T-helper 9 cell (primary cell): ENCODE data around the gene OOSP3.
"Not testable (repeated sequence)": the region's sequence is repeated elsewhere in the genome, so short reads cannot be mapped to it uniquely, and the experiment has no call there.

Experiments used
- DNase-seq: peaks from one replicate; pipeline ENCODE4 v3.0.0-alpha.2; 2020
- total RNA-seq, 2 donors: gene quantifications; one replicate each; lab custom pipeline; 2026; lab: John Stamatoyannopoulos, UW

Gene OOSP3
- 0 reads per million in 2 donors for total RNA-seq

- DNase-seq: no peak
Observed at GRCh38 chr11:59878575-59878974, at the start of gene OOSP3. OOSP3 (plus strand) TSS chr11:59878782; CDS start chr11:59878809, 27 bp downstream.

- no peak for DNase-seq
Observed at GRCh38 chr11:59829358-59829757, 49.2 kb upstream of the OOSP3 start.

DNA sequence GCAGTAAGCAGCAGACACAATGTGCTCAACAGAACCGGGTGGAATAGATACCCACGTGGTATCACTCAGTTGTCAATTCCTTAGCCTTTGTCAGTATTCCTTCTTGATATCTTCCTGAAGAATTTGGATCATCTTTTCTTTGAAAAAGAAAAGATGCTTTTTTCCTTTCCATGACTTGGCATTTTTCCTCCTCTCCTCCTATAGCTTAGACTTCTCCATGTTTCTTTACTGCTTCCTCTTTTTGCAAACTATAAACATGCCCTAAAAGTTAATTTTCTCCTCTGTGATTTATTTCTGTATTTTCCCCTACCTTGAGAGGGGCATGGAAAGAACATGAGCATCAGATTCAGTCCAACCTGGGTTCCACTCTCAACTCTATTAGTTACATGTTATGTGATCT is 45.0 kb upstream of the OOSP3 start:
- DNase-seq: no peak

GRCh38 chr11:59839615-59840014 is 39.0 kb upstream of the OOSP3 start:
- no peak for DNase-seq

DNA sequence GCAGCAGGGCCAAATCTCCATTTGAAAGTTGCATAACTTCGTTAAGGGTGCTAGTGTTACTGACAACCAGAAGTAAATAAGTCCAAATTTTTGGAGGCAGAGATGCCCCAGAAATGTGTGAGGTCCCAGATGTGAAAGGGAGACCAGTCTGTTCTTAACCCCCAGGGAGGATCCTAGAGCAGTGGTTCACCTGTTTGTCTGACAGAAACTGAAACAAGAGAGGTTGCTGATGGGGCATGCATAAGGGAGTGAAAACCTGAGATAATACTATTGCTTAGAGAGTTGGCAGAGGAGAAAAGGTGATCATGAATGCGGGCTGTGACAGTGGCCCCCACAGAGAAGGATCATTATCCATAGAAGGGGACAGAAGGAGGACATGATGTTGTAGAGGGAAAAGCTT is 37.1 kb upstream of the OOSP3 start:
- DNase-seq: no peak

GRCh38 chr11:59842316-59842715 is 36.3 kb upstream of the OOSP3 start:
- DNase-seq: no peak

DNA sequence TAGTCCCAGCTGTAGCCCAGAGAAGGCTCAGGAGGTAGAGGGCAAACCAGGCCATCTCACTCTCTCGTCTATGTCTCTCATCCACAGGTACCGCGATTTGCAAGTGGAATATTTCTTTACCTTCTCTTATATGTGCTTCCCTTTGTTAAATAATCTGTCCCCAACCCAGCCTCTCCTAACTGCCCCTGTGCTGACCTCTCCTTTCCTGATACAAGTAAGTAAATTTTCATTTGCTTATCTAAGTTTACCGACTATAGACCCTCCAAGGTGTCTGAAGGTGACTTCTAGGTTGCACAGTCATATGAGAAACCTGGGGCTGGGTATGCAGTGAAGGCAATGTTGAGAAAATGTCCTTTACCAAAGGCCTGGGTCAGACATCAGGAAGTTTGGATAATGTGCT is 33.2 kb upstream of the OOSP3 start, which contains the start of gene CBLIF:
CBLIF (minus strand) TSS at position 101 of the 400 bp plus-strand sequence; CDS start at position 55, 46 bp downstream.
- no peak for DNase-seq

DNA sequence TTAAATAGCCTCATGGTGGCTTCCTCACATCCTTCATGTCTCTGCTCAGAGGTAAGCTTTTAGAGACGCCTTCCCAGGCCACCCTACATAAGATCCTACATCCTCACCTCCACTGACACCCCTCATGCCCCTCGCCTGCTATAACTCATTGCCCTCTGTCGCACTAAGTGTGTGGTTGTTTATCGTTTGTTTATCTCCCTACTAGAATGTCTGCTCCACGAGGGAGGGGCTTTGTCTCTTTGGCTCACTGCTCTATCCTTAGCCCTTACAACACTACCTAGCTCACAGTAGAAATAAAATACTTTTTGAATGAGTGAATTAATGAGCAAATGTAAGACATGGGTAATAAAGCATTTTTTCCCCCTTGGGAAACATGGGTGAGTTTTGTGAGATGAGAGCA is 32.0 kb upstream of the OOSP3 start:
- DNase-seq: no peak

GRCh38 chr11:59847626-59848025 is 31.0 kb upstream of the OOSP3 start:
- DNase-seq: no peak

- not testable (repeated sequence) for DNase-seq
Observed at GRCh38 chr11:59848439-59848838, 30.1 kb upstream of the OOSP3 start.

GRCh38 chr11:59849129-59849528 is 29.5 kb upstream of the OOSP3 start:
- no peak for DNase-seq

DNA sequence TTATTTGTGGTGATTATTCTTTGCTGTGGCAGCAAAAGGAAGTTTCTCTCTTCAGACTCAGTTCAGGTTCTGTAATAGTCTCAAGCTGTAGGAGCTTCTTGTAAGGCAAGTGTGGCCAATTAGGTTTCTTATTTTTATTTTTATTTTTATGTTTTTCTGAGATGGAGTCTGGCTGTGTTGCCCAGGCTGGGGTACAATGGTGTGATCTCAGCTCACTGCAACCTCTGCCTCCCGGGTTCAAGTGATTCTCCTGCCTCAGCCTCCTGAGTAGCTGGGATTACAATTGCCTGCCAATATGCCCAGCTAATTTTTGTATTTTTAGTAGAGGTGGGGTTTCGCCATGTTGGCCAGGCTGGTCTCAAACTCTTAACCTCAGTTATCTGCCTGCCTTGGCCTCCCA is 29.0 kb upstream of the OOSP3 start:
- not testable (repeated sequence) for DNase-seq

DNA sequence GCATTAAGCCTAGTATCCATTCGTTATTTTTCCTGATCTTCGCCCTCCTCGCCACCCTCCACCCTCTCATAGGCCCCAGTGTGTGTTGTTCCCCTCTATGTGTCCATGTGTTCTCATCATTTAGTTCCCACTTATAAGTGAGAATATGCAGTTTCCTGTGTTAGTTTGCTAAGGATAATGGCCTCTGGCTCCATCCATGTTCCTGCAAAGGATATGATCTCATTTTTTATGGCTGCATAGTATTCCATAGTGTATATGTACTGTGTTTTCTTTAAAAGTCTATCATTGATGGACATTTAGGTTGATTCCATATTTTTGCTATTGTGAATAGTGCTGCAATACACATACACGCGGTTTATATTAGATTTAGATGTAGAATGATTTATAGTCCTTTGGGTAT is 27.2 kb upstream of the OOSP3 start:
- not testable (repeated sequence) for DNase-seq

GRCh38 chr11:59854871-59855270 is 23.7 kb upstream of the OOSP3 start:
- DNase-seq: no peak

GRCh38 chr11:59857439-59858434 is 20.8 kb upstream of the OOSP3 start:
- no peak for DNase-seq

- DNase-seq: no peak
Observed at GRCh38 chr11:59859673-59860072, 18.9 kb upstream of the OOSP3 start.

DNA sequence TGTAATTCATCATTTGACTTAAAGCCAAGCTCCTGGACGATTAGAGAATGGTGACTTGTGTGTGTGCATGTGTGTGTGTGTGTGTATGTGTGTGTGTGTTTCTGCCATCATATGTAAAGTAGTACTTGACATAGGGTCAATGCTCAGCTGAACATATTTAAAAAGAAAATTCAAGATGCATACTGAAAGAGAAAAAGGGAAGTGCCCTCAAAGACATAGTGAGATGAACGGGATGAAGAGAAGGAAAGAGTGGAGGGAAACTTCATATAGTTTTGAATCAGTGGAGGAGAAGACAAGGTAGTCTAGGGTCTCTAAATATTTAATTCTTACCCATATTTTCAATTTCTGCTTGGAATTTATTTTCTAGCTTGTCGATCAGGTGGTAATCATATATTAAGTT is 16.3 kb upstream of the OOSP3 start:
- DNase-seq: no peak

GRCh38 chr11:59865031-59865430 is 13.6 kb upstream of the OOSP3 start:
- no peak for DNase-seq

GRCh38 chr11:59866397-59866796 is 12.2 kb upstream of the OOSP3 start, which contains the start of gene TCN1:
TCN1 (minus strand) TSS chr11:59866487; CDS start chr11:59866470, 17 bp downstream.
- no peak for DNase-seq

GRCh38 chr11:59866836-59867235 is 11.7 kb upstream of the OOSP3 start:
- no peak for DNase-seq

DNA sequence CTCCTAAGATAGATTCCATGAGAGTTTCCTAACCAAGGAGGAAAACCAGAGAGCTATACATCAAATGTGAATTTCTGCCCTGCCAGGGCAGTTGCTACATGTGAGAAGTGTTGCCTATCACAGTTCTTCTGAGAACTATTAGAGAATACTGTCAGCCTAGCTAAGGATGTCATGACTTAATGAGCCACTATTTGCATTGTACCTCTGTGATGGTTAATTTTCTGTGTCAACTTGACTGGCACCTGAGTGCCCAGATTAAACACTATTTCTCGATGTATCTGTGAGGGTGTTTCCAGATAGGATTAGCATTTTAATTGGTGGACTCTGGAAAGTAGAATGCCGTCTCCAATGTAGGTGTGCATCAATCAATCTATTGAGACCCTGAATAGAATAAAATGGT is 10.6 kb upstream of the OOSP3 start:
- no peak for DNase-seq

DNA sequence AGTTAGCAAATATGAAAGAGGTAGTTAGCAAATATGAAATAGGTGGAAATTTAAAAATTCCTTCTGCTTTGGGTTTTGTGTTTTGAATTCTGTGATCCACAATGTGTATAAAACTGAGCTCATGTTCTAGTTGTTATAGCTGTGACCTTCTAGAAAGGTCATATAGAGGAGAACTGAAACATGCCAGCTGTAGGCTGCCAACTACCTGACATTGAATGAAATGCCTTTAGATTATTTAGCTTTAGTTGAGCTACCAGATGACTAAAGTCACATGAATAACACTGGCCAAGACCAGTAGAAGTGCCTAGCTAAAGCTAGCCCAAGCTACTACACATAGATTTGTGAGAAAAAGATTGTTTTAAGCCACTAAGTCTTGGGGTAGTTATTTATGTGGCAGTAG is 6.5 kb upstream of the OOSP3 start:
- DNase-seq: no peak

DNA sequence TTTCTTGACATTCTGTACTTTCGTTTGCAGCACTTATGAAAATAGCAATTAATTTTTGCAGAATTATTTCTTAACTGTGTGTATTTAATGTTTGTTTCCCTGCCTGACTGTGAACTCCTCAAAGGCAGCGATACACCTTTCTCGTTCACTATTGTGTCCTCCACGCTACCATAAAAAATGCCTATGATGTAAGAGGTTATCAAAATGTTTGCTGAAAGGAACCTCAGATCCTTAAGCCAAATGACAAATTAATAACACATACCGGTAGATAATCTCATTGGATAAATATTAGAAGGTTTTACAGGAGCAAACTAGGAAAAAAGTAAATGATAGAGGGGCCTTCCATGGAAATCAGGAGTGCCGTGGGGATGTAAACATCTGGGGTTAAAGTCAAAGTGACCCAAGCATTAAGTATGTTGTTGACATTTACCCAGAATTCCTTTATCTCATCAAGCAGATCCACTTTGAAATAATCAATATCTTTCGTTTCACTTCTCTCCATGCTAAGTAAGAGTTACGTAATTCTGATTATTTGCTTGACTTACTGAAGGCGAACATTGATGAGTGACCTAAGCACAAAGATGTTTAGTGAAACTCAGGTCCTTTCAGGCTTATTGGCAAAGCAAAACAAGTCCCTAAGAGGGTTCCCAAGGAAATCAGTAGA is 2.6 kb upstream of the OOSP3 start:
- DNase-seq: no peak

DNA sequence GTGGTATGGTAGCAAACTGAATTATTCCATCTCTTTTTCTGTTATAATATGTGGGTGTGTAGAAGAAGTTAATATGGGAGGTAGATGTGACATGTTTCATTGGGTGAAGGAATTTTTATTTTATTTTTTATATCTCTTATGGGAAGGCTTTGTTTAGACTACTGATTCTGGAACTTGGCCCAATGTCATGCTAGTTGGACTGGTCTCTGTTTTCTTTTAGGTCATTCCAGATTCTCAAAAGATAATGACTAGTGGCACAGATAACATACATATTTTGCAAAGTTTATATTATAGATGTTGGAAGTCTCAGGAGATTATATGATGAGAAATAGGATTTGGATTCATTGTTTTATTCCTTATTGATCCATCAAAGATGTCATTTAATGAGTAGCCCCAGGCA is 1.3 kb upstream of the OOSP3 start:
- DNase-seq: no peak
